Measurements from ENCODE around the gene ATXN2.

The ATXN2 gene

DNA sequence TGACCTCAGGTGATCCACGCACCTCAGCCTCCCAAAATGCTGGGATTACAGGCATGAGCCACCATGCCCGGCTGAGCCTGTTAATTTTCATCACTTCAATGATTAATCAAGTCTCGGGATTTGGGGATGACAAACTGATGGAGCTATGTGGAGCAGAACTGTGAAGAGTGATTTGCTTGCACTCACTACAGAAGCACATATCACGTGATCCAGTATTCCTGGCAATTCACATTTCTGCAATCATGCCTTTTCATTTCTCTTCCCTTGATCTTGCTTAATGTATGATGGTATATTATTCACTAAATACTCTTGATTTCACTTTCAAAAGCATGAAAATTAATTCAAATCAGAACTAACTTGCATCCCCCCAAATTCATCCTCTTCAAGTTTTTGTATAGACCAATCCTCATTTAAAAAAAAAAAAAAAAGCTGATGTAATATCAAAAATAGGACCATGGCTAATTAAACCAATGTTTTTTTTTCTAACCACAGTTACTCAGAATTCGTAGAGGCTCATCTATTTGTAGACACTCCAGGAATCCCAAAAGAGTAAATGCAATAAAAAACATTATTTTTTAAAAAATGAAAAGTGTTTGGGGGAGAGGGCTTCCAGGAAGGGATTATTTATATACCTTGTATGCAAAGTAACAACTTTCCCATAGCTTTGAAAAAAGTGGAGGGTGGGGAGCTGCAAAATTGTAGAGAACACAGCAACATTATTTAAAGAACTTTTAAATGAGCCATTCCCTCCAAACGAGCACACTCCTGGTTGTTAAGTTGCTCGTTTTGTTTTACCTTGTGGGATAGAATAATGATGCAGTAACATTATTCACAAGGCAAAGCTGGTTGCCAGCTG, 7.0 kb upstream of the ATXN2 start:
- no peak for TF ChIP-seq TAF1 (IDR thresholded peaks at IDR 0.05; ENCODE audit: low read depth)
- no peak for TF ChIP-seq CEBPB (IDR thresholded peaks at IDR 0.05)
- no peak for TF ChIP-seq YY1 (IDR thresholded peaks at IDR 0.05; ENCODE audit: low read depth)
- TF ChIP-seq FOXM1 (IDR thresholded peaks at IDR 0.05; ENCODE audit: borderline replicate concordance, low read depth), result no peak
- TF ChIP-seq, protein P1, sequence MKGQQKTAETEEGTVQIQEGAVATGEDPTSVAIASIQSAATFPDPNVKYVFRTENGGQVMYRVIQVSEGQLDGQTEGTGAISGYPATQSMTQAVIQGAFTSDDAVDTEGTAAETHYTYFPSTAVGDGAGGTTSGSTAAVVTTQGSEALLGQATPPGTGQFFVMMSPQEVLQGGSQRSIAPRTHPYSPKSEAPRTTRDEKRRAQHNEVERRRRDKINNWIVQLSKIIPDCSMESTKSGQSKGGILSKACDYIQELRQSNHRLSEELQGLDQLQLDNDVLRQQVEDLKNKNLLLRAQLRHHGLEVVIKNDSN (IDR thresholded peaks at IDR 0.05), result no peak
- no peak for TF ChIP-seq EP300 (IDR thresholded peaks at IDR 0.05; ENCODE audit: borderline replicate concordance)
- TF ChIP-seq CREB1 (IDR thresholded peaks at IDR 0.05; ENCODE audit: low read depth), result no peak
- no peak for TF ChIP-seq ZBTB7A (IDR thresholded peaks at IDR 0.05; ENCODE audit: low read depth)
- no peak for TF ChIP-seq RAD21 (IDR thresholded peaks at IDR 0.05; ENCODE audit: low read depth)
- TF ChIP-seq TEAD4 (IDR thresholded peaks at IDR 0.05), result no peak
- TF ChIP-seq, protein P2, sequence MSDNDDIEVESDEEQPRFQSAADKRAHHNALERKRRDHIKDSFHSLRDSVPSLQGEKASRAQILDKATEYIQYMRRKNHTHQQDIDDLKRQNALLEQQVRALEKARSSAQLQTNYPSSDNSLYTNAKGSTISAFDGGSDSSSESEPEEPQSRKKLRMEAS (IDR thresholded peaks at IDR 0.05), result no peak
- TF ChIP-seq, protein P3, sequence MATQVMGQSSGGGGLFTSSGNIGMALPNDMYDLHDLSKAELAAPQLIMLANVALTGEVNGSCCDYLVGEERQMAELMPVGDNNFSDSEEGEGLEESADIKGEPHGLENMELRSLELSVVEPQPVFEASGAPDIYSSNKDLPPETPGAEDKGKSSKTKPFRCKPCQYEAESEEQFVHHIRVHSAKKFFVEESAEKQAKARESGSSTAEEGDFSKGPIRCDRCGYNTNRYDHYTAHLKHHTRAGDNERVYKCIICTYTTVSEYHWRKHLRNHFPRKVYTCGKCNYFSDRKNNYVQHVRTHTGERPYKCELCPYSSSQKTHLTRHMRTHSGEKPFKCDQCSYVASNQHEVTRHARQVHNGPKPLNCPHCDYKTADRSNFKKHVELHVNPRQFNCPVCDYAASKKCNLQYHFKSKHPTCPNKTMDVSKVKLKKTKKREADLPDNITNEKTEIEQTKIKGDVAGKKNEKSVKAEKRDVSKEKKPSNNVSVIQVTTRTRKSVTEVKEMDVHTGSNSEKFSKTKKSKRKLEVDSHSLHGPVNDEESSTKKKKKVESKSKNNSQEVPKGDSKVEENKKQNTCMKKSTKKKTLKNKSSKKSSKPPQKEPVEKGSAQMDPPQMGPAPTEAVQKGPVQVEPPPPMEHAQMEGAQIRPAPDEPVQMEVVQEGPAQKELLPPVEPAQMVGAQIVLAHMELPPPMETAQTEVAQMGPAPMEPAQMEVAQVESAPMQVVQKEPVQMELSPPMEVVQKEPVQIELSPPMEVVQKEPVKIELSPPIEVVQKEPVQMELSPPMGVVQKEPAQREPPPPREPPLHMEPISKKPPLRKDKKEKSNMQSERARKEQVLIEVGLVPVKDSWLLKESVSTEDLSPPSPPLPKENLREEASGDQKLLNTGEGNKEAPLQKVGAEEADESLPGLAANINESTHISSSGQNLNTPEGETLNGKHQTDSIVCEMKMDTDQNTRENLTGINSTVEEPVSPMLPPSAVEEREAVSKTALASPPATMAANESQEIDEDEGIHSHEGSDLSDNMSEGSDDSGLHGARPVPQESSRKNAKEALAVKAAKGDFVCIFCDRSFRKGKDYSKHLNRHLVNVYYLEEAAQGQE (IDR thresholded peaks at IDR 0.05; ENCODE audit: low read depth), result no peak
- TF ChIP-seq TCF12 (IDR thresholded peaks at IDR 0.05; ENCODE audit: low read depth), result no peak
- no peak for TF ChIP-seq NFIC (IDR thresholded peaks at IDR 0.05)

DNA sequence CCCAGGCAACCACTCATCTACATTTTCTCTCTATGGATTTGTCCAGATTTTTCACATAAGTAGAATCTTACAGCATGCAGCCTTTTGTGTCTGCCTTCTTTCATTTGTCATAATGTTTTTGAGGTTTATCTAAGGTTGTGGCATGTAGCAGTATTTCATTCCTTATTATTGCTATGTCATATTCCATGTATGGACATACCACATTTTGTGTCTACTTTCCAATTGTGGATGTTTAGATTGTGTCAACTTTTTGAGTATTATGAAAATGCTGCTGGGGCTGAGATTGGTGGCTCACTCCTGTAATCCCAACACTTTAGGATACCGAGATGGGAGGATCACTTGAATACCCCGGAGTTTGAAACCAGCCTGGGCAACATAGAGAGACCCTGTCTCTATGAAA, 3.2 kb upstream of the ATXN2 start:
- TF ChIP-seq, protein P2 (IDR thresholded peaks at IDR 0.05), result no peak
- TF ChIP-seq, protein P3 (IDR thresholded peaks at IDR 0.05; ENCODE audit: low read depth), result no peak
- no peak for TF ChIP-seq CREB1 (IDR thresholded peaks at IDR 0.05; ENCODE audit: low read depth)

DNA sequence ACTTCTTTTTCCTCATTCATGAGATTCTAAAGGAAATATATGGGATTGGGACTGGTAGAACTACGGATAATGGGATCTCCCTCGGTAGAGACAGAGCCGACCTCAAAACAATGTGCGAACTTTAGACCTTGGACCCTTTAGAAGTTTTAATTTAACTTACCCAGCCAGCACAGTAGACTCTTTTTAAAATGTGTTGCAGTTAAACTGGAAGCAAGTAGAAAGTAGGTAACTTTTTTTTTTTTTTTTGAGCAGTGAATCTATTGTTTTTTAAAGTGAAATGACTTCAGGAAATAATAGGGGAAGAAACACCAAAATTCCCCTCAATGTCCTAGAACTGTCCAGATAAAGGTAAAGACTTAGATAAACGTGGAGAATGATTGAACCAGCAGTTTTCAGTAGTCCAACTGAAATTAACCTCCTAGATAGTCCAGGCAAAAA, 1.1 kb upstream of the ATXN2 start:
- TF ChIP-seq TEAD4 (IDR thresholded peaks at IDR 0.05) (no peak), EGR1 (IDR thresholded peaks at IDR 0.05) (no peak), NFIC (IDR thresholded peaks at IDR 0.05) (no peak), EP300 (IDR thresholded peaks at IDR 0.05; ENCODE audit: borderline replicate concordance) (no peak), CREB1 (IDR thresholded peaks at IDR 0.05; ENCODE audit: low read depth) (no peak), RAD21 (IDR thresholded peaks at IDR 0.05; ENCODE audit: low read depth) (no peak), TAF1 (IDR thresholded peaks at IDR 0.05; ENCODE audit: low read depth) (no peak), TCF12 (IDR thresholded peaks at IDR 0.05; ENCODE audit: low read depth) (no peak), FOXM1 (IDR thresholded peaks at IDR 0.05; ENCODE audit: borderline replicate concordance, low read depth) (no peak), YY1 (IDR thresholded peaks at IDR 0.05; ENCODE audit: low read depth) (no peak), ZBTB7A (IDR thresholded peaks at IDR 0.05; ENCODE audit: low read depth) (no peak), CEBPB (IDR thresholded peaks at IDR 0.05) (no peak)
- TF ChIP-seq, protein P3 (IDR thresholded peaks at IDR 0.05; ENCODE audit: low read depth), result no peak
- TF ChIP-seq, protein P2 (IDR thresholded peaks at IDR 0.05), result no peak
- TF ChIP-seq, protein P1 (IDR thresholded peaks at IDR 0.05), result no peak

Data from Ishikawa (cell line).